ENCODE measurements around the gene DARS1.

DARS1 gene

GRCh38 chr2:135999899-136000298, 14.5 kb upstream of the DARS1 start:
- no peak for TF ChIP-seq CTCF (conservative IDR thresholded peaks at IDR 0.05; ENCODE audit: low read depth, low read length)
- no peak overlapping the region for H3K4me3 ChIP-seq (ENCODE audit: low read depth, low read length)
- no peak for DNase-seq (ENCODE audit: low read depth)

GRCh38 chr2:135998879-135999278, 13.5 kb upstream of the DARS1 start:
- TF ChIP-seq CTCF (conservative IDR thresholded peaks at IDR 0.05; ENCODE audit: low read depth, low read length): no peak
- H3K4me3 ChIP-seq (ENCODE audit: low read depth, low read length): no peak overlapping the region
- DNase-seq (ENCODE audit: low read depth): no peak

- no peak for DNase-seq (ENCODE audit: low read depth)
- no peak for TF ChIP-seq CTCF (conservative IDR thresholded peaks at IDR 0.05; ENCODE audit: low read depth, low read length)
- no peak overlapping the region for H3K4me3 ChIP-seq (ENCODE audit: low read depth, low read length)
These were observed 12.0 kb upstream of the DARS1 start for GRCh38 chr2:135997380-135997779.

- H3K4me3 ChIP-seq (ENCODE audit: low read depth, low read length): no peak overlapping the region
- DNase-seq (ENCODE audit: low read depth): no peak
- TF ChIP-seq CTCF (conservative IDR thresholded peaks at IDR 0.05; ENCODE audit: low read depth, low read length): no peak
These were observed 10.9 kb upstream of the DARS1 start for GRCh38 chr2:135996304-135996703.

GRCh38 chr2:135994281-135994680, 8.9 kb upstream of the DARS1 start:
- TF ChIP-seq CTCF (conservative IDR thresholded peaks at IDR 0.05; ENCODE audit: low read depth, low read length): no peak
- no peak overlapping the region for H3K4me3 ChIP-seq (ENCODE audit: low read depth, low read length)
- DNase-seq (ENCODE audit: low read depth): no peak

- DNase-seq (ENCODE audit: low read depth): no peak
- no peak for TF ChIP-seq CTCF (conservative IDR thresholded peaks at IDR 0.05; ENCODE audit: low read depth, low read length)
These were observed 8.0 kb upstream of the DARS1 start for GRCh38 chr2:135993421-135993820.

GRCh38 chr2:135991861-135992260, 6.4 kb upstream of the DARS1 start:
- TF ChIP-seq CTCF (conservative IDR thresholded peaks at IDR 0.05; ENCODE audit: low read depth, low read length): no peak
- no peak overlapping the region for H3K4me3 ChIP-seq (ENCODE audit: low read depth, low read length)
- DNase-seq (ENCODE audit: low read depth): no peak

More at GRCh38 chr2:135993421-135993820, 8.0 kb upstream of the DARS1 start:
- H3K4me3 ChIP-seq (ENCODE audit: low read depth, low read length): no peak overlapping the region

Measured in choroid plexus epithelial cell (primary cell).